ENCODE results near the gene NECAB3.

GRCh38 chr20:33676121-33676520 is 1.9 kb upstream of the NECAB3 start:
- TF ChIP-seq, protein P1, sequence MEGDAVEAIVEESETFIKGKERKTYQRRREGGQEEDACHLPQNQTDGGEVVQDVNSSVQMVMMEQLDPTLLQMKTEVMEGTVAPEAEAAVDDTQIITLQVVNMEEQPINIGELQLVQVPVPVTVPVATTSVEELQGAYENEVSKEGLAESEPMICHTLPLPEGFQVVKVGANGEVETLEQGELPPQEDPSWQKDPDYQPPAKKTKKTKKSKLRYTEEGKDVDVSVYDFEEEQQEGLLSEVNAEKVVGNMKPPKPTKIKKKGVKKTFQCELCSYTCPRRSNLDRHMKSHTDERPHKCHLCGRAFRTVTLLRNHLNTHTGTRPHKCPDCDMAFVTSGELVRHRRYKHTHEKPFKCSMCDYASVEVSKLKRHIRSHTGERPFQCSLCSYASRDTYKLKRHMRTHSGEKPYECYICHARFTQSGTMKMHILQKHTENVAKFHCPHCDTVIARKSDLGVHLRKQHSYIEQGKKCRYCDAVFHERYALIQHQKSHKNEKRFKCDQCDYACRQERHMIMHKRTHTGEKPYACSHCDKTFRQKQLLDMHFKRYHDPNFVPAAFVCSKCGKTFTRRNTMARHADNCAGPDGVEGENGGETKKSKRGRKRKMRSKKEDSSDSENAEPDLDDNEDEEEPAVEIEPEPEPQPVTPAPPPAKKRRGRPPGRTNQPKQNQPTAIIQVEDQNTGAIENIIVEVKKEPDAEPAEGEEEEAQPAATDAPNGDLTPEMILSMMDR (IDR thresholded peaks at IDR 0.05), result no peak
- no peak for TF ChIP-seq POLR2A (IDR thresholded peaks at IDR 0.05)
- TF ChIP-seq POLR2AphosphoS5 (IDR thresholded peaks at IDR 0.05), result no peak

Measured in transverse colon (tissue), 4 donors.